ENCODE measurements around the gene SPRED2. TPM values are rescaled to one million over a fixed set of nuclear protein-coding genes. Genes with fewer than 3 reads are reported as not detected.

SPRED2 gene
- total RNA-seq, 4 donors from 2014 or later = 21.9 to 28.8 (median 25.5) TPM

- no peak overlapping the region for H3K4me3 ChIP-seq
- WGBS, 2 donors = 97 to 99% methylated on average over 24 of the region's 24 CpGs
- H3K36me3 ChIP-seq = peaks cover 0 to 74% (median 0%) of the 10 kb centered on the region in 3 donors
- TF ChIP-seq, protein P1, sequence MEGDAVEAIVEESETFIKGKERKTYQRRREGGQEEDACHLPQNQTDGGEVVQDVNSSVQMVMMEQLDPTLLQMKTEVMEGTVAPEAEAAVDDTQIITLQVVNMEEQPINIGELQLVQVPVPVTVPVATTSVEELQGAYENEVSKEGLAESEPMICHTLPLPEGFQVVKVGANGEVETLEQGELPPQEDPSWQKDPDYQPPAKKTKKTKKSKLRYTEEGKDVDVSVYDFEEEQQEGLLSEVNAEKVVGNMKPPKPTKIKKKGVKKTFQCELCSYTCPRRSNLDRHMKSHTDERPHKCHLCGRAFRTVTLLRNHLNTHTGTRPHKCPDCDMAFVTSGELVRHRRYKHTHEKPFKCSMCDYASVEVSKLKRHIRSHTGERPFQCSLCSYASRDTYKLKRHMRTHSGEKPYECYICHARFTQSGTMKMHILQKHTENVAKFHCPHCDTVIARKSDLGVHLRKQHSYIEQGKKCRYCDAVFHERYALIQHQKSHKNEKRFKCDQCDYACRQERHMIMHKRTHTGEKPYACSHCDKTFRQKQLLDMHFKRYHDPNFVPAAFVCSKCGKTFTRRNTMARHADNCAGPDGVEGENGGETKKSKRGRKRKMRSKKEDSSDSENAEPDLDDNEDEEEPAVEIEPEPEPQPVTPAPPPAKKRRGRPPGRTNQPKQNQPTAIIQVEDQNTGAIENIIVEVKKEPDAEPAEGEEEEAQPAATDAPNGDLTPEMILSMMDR (IDR thresholded peaks at IDR 0.05) = no peak
- TF ChIP-seq POLR2A (IDR thresholded peaks at IDR 0.05) (no peak), EP300 (IDR thresholded peaks at IDR 0.05) (no peak)
- no peak for DNase-seq (ENCODE audit: low spot score in 2 of 2)
- H3K27ac ChIP-seq = no peak overlapping the region
- peaks cover 0 to 25% (median 3%) of the 10 kb centered on the region in 4 donors for H3K4me1 ChIP-seq
- H3K27me3 ChIP-seq = no peaks in the 10 kb centered on the region
- no peaks in the 10 kb centered on the region for H3K9me3 ChIP-seq
Observed at GRCh38 chr2:65313954-65314256, 118.5 kb downstream of the SPRED2 start.

GRCh38 chr2:65313126-65313953 is 119.1 kb downstream of the SPRED2 start:
- Histone ChIP-seq H3K27me3 (no peaks in the 10 kb centered on the region), H3K36me3 (peaks cover 0 to 75% (median 0%) of the 10 kb centered on the region in 3 donors), H3K4me1 (peaks cover 0 to 25% (median 3%) of the 10 kb centered on the region in 4 donors), H3K4me3 (no peak overlapping the region), H3K9me3 (no peaks in the 10 kb centered on the region), H3K27ac (no peak overlapping the region)
- TF ChIP-seq, protein P1 (IDR thresholded peaks at IDR 0.05) = no peak
- DNase-seq (ENCODE audit: low spot score in 2 of 2) = no peak
- 90 to 93% methylated on average over 52 of the region's 52 CpGs for WGBS, 2 donors

GRCh38 chr2:65311596-65311995 is 120.8 kb downstream of the SPRED2 start:
- WGBS, 2 donors = 83 to 94% methylated on average over 7 of the region's 7 CpGs
- TF ChIP-seq POLR2A (IDR thresholded peaks at IDR 0.05) = no peak
- TF ChIP-seq EP300 (IDR thresholded peaks at IDR 0.05) = no peak
- TF ChIP-seq, protein P1 (IDR thresholded peaks at IDR 0.05) = no peak
- Histone ChIP-seq H3K27ac (no peak overlapping the region), H3K27me3 (no peaks in the 10 kb centered on the region), H3K9me3 (no peaks in the 10 kb centered on the region), H3K4me3 (no peak overlapping the region), H3K36me3 (peaks cover 0 to 81% (median 0%) of the 10 kb centered on the region in 3 donors), H3K4me1 (peaks cover 0 to 24% (median 3%) of the 10 kb centered on the region in 4 donors)
- DNase-seq (ENCODE audit: low spot score in 2 of 2) = no peak

DNA sequence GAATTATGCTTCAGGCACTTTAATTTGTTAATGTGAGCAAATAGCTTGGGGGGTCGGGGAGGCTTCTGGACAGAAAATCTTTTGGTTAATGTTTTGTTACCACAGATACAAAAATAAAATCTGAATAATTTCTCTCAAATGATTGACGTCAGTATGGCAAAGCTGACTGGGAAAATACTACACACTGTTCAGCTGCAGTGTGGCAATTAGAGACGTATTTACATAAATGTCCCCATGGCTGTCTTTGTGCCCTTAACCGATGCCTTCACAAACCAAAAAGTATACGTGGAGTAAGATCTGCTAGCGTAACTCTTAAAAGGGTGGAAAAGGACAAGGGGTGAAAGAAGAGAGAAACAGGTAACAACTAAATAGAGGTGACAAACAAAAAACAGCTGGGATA is 121.3 kb downstream of the SPRED2 start:
- H3K27ac ChIP-seq = no peak overlapping the region
- peaks cover 0 to 19% (median 3%) of the 10 kb centered on the region in 4 donors for H3K4me1 ChIP-seq
- WGBS, 2 donors = 75 to 80% methylated on average over 6 of the region's 6 CpGs
- H3K9me3 ChIP-seq = no peaks in the 10 kb centered on the region
- DNase-seq (ENCODE audit: low spot score in 2 of 2) = no peak
- H3K4me3 ChIP-seq = no peak overlapping the region
- peaks cover 0 to 78% (median 0%) of the 10 kb centered on the region in 3 donors for H3K36me3 ChIP-seq
- TF ChIP-seq POLR2A (IDR thresholded peaks at IDR 0.05) = no peak
- H3K27me3 ChIP-seq = no peaks in the 10 kb centered on the region

DNA sequence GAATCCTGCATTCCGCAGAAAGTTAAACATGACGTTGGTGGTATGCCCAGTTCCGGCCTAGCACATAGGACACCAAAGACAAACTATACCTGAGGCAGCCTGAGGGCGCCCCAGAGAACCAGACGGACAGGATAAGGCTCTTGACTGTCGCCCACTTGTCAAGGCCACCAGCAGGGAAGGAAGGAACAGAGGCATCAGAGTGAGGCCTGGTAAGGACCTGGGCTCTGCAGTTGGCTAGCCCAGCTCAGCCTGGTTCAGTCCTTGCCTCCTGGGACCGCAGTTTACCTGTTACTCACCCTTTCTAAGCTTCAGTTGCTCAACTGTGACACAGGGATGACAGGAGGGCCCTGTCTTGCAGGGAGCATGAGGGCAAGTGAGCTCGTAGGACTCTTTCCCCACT is 122.7 kb downstream of the SPRED2 start:
- WGBS, 2 donors = 81 to 88% methylated on average over 8 of the region's 8 CpGs
- H3K4me1 ChIP-seq = peaks cover 0 to 16% (median 3%) of the 10 kb centered on the region in 4 donors
- H3K27ac ChIP-seq = peak overlapping the region in 2 of 4 donors; percentile 18 to 31
- H3K9me3 ChIP-seq = no peaks in the 10 kb centered on the region
- no peak for DNase-seq (ENCODE audit: low spot score in 2 of 2)
- peaks cover 0 to 65% (median 0%) of the 10 kb centered on the region in 3 donors for H3K36me3 ChIP-seq
- H3K4me3 ChIP-seq = no peak overlapping the region
- no peaks in the 10 kb centered on the region for H3K27me3 ChIP-seq
- TF ChIP-seq POLR2A (IDR thresholded peaks at IDR 0.05) (no peak), EP300 (IDR thresholded peaks at IDR 0.05) (no peak)
- TF ChIP-seq, protein P1 (IDR thresholded peaks at IDR 0.05) = no peak

Measured in tibial nerve (tissue), 4 donors.